ENCODE data around the gene CLEC7A.

CLEC7A gene

DNA sequence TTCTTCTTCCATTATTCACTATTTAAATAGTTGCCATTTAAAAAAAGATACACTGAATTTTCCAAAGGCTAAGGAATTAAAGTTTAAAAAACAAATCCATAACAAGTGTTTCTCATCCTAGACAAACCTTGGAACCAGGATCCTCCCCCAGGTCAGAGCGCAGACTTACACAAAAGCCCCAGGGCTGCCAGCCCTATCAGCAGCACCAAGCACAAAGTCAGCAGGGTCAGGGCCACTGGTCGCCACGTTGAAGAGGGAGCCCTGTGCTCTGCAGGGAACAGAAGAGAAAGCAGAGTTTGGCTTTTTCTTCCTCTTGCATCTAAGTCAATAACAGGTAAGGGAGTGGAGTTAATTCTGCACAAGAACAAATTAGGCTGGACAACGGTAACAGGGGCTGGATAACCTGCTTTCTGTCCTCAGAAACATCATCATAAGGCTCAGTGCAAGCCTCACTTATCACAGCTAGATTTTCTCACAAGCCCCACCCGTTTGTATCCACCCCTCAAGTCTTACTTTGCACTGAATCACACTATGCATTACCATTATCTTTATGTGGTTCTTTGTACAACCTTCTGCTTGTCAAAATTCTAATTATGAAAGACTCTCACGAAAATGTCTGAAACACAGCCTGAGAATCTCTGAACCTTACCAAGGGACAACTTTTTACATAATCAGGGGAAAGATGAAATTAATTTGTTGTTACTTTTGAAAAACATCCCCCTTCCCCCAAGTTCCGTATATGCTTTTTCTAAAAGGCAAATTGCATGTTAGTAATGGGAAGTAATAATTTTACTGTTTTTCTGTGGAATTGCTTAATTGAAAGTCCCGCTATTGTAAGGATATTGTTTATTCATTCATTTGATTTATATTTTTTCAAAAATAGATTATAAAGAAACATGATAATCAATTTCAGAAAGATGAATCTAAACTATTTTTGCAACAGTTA, 40.8 kb downstream of the CLEC7A start:
- DNase-seq: no peak

DNA sequence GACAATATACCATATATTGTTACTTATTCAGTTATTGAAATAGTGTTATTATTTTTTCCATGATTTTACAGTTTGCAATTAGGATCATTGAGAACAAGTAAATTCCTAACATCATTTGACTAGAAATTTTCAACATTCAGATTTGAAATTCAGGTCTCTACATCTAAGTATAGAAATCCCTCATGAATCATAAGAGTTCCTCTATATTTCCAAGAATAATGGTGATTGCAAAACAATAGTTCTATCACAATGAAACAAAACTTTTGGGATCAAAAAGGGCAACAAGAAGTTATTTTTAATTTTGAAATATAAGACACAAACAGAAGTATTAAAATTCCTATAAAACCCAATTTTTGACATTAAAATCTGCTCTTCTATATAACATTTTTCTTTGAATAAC, 42.0 kb downstream of the CLEC7A start:
- no peak for DNase-seq

DNA sequence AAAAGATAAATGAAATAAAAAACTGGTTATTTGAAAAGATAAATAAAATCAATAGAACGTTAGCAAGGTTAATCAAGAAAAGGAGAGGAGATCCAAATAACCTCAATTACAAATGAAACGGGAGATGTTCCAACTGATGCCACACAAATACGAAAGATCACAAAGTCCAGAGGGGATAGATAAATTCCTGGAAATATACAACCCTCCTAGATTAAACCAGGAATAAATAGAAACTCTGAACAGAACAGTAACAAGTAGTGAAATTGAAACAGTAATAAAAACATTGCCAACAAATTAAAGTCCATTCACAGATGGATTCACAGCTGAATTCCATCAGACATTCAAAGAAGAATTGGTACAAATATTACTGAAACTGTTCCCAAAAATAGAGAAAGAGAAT, 43.6 kb downstream of the CLEC7A start:
- no peak for DNase-seq

DNA sequence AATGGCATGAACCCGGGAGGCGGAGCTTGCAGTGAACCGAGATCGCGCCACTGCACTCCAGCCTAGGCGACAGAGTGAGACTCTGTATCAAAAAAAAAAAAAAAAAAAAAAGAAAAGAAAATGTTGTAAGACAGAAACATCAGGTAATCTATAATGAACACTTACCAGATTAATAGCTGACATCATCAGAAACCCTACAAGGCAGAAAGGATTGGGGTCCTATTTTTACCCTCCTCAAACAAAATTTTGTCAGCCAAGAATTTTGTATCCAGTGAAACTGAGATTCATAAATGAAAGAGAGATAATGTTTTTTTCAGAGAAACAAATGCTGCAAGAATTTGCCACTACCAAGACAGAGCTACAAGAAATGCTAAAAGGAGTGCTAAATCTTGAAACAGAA, 45.3 kb downstream of the CLEC7A start:
- DNase-seq: no peak

DNA sequence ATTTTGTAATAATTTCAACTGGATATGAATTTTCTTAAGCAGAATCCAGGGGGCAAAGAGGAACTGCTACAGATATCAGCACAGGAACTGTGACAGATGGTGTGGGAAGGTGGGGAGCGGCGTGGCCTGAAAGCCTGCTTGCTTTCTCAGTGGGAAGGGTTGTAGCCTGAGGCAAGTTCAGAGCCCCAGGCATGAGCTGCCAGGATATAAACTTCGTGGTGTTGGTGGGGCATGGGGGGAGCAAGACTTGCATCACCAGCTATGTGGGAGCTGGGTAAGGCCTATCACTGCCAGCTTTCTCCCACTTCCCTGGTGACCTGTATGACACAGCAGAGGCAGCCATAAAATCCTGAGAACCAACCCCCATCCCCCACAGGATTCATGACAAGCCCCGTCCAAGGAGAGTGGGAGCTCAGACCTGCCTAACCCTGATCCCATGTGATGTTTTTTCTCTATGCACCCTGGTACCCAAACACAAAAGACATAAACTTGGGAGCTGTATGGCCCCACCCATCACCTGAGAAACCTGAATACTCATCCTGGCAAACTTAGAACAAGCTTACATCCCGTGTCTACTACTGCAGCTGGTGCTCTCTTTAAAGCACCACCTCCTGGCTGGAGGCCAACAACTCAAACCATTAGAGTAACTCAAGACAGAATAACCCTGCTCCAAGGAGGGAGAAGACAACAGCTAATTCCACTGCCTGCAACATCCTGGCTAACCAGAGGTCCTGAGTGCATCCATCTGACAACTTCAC, 47.7 kb downstream of the CLEC7A start:
- no peak for DNase-seq

DNA sequence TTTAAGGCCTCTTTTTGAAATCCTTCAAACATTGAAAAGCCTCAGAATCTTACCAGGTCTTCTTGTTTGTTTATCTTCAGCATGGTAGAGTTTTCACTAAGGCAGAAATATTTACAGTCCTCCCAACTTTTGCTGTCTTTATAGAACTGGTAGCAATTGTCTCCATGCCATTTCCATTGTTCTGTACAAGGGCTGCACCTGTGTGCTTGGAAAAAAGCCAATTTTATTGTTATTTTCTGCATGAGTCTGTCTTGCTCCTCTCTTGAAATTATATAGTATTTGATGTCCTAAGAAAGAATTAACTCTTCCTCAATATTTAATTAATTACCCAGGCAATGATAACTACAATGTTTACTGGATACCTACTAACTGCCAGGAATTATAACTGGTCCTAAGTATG, 54.5 kb downstream of the CLEC7A start:
- no peak for DNase-seq

DNA sequence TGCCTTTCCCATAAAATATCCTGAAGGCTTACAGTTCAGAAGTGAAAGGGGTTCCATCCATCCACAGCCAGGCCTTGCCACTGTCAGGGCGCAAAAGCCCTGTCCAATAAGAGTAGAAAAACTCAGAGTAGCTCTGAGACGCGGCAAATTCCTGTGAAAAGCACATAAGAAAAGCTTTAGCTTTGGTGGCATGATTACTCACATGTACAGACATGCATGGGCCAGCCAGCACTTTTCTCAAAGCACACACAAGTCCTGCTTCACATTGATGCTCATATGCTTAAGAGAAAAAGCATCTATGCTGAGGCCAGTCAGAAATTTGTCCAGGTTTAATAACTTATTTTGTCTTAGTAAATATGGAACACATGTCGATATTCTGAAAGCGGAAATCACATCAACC, 56.7 kb downstream of the CLEC7A start:
- no peak for DNase-seq

DNA sequence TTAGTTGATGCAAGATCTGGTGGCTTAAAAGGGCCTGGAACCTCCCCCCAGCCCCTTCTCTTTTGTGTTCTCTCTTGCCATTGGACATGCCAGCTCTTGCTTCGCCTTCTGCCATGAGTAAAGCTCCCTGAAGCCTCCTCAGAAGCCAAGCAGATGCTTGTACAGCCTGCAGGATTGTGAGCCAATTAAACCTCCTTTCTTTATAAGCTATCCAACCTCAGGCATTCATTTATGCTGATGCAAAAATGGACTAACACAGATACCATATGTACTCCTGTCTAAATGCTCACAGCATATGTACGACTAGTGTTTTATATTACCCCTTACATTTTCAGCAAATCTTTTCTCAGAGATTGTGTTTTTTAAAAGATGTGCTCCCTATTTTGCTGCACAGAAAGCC, 57.9 kb downstream of the CLEC7A start:
- DNase-seq: no peak

DNA sequence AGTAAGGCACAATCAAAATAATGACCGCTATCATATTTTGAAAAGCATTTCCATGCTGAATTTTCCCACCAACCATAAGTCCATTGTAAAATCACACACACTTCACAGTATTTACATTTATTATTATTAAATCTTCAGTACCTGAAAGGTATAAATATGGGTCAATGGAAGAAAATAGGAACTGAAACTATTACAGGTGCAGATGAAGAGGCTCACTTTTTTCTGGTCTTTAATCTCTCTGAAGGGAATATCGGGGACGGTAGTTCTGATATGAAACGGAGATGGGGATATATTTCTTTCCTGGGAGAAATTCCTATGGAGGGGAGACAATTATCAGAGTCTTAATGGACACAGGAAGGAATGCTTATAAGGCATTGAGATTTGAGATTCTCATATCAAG, 59.6 kb downstream of the CLEC7A start:
- no peak for DNase-seq

DNA sequence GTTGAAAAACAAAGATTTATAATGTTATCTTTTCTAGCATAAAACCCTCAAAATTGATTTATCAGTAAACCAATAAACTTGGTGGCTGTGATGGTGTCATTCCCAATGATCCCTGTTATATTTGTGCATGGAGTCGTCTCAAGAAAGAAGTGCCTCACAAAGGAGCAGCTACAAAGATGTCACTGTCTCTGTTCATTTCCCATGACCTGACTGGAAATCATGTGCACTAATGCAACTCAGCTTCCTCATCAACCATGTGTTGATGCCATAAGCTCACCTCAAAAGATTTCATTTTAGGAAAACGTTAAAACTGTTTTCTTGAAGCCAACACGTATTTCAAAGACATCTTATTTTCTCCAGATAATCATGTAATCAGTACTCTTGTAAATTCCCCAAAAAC, 60.0 kb downstream of the CLEC7A start:
- no peak for DNase-seq

DNA sequence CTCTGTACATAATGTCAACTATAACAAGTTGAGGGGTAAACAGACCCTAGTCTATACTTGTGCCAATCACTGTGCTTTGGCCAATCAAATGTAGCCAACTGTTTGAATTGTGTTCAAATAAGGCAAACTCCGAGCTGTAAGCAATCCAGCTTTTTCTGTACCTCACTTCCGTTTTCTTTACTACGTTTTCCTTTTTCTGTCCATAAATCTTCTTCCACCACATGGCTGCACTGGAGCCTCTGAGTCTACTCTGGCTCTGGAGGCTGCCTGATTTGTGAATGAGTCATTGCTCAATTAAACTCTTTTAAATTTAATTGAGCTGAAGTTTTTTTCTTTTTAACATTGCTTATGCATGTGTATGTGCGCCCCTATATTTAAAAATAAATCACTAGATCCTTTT, 60.9 kb downstream of the CLEC7A start:
- DNase-seq: no peak

DNA sequence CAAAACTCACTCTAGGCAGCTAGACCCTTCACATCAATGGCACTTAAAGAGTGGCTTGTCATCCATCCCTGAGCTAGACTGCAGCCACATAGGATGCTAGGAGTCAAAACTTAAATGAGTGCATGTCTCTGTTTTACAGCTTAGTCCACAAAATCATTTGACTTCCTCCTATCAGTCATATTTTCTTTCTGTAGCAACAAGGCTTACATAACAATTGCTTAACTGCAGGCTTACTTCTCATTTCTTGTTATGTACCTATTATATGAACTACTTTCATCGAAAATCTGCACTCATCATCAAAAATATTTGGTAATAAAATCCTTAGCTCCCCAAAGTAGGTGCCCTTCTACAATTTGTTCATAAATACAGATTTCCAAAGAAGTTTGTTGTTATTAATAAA, 61.4 kb downstream of the CLEC7A start:
- DNase-seq: no peak

DNA sequence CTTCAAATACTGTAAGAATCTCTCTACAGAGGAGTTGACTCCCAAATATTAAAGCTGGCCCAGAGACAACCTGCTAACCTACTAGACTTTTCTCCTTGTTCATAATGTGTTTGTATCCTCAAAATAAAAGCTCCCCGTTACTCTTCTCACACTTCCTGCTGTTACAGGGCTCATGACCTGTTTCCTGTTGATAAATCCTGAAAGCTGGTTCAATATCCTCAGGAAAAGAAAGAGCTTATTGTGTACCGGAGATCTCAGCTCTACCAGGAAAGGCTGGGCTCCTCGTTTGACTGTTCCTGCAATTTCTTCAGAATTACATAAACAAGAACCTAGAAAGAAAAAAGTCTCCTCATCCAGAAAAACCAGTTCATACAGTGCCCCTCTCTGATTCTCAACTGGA, 62.1 kb downstream of the CLEC7A start:
- no peak for DNase-seq

DNA sequence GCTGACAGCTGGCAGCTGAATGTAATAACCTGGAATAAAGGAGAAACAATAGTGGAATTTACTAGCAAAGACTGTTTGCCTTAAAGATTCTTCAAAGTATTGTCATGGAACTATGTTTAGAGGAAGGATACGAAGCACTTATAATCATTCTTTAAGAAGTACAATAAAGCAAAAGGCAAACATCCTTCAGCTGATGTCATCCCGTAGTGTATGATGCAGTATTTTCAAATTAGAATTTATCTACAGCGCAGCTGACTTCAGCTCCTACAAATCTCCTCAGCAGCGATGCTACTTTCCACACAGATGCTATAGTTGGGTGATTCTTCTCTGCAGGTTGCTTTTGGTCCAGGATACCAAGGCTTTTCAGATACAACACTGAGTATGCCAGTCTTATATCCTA, 62.7 kb downstream of the CLEC7A start:
- no peak for DNase-seq

All from activated CD4-positive, alpha-beta T cell treated with anti-CD3 and anti-CD28 coated beads for 1 hour (primary cell).